Measurements from ENCODE around the gene DDX39A.

- no peak for TF ChIP-seq CTCF (IDR thresholded peaks at IDR 0.05)
- TF ChIP-seq POLR2AphosphoS5 (IDR thresholded peaks at IDR 0.05): no peak
These were observed 48.2 kb downstream of the DDX39A start for GRCh38 chr19:14370940-14371280.
